ENCODE results near the gene GOLGA8S. TPM values are rescaled to one million over a fixed set of nuclear protein-coding genes. Genes with fewer than 3 reads are reported as not detected.

The GOLGA8S gene
- total RNA-seq, 1 experiment from 2014 or later = 0.15 TPM

- DNase-seq (ENCODE audit: low read depth, low spot score) = no peak
- no peaks in the 10 kb centered on the region for H3K36me3 ChIP-seq (ENCODE audit: control insufficient read depth, insufficient read depth, low read length)
- intact Hi-C loops (cut with micrococcal nuclease; ENCODE audit: unreplicated experiment) (no loop called here), in situ Hi-C loops (cut with HindIII; ENCODE audit: low pct_unique_long_range_greater_than_20kb, low sequenced_read_pairs) (no loop called here)
- no TSS peak for BruUV-seq (replicated peaks)
- no peak overlapping the region for H3K27ac ChIP-seq (ENCODE audit: low read length)
- H3K4me3 ChIP-seq (ENCODE audit: low read depth in 2 of 2, low read length in 2 of 2) = no peak overlapping the region
- no peak for ATAC-seq
- H3K4me1 ChIP-seq (ENCODE audit: control insufficient read depth, insufficient read depth, low read length) = no peaks in the 10 kb centered on the region
- H3K27me3 ChIP-seq (ENCODE audit: control insufficient read depth, insufficient read depth, low read length) = no peaks in the 10 kb centered on the region
- no peak for TF ChIP-seq POLR2AphosphoS5 (IDR thresholded peaks at IDR 0.05; ENCODE audit: low read depth, low read length)
- no peak for TF ChIP-seq SIN3A (IDR thresholded peaks at IDR 0.05; ENCODE audit: borderline replicate concordance, insufficient read depth, low read depth, low read length)
- TF ChIP-seq CTCF (IDR thresholded peaks at IDR 0.05) = no peak
- no peaks in the 10 kb centered on the region for H3K9me3 ChIP-seq (ENCODE audit: control insufficient read depth, insufficient read depth, low read depth, low read length)
- ChIA-PET CTCF (no interaction called here), POLR2A (no interaction called here)
These were observed 33.2 kb downstream of the GOLGA8S start for GRCh38 chr15:23387621-23388190.

GRCh38 chr15:23395030-23395692 is 40.6 kb downstream of the GOLGA8S start:
- no peaks in the 10 kb centered on the region for H3K27me3 ChIP-seq (ENCODE audit: control insufficient read depth, insufficient read depth, low read length)
- ATAC-seq (peak; percentile 53; the same call in 1 of the 2 replicates), DNase-seq (ENCODE audit: low read depth, low spot score) (no peak)
- TF ChIP-seq POLR2AphosphoS5 (IDR thresholded peaks at IDR 0.05; ENCODE audit: low read depth, low read length) (no peak), SIN3A (IDR thresholded peaks at IDR 0.05; ENCODE audit: borderline replicate concordance, insufficient read depth, low read depth, low read length) (no peak), REST (IDR thresholded peaks at IDR 0.05; ENCODE audit: insufficient read depth in 1 of 2, low read depth in 2 of 2, low read length in 1 of 2) (no peak), CTCF (IDR thresholded peaks at IDR 0.05) (no peak), TCF7L2 (IDR thresholded peaks at IDR 0.05; ENCODE audit: low read depth, low read length) (no peak)
- H3K27ac ChIP-seq (ENCODE audit: low read length) = no peak overlapping the region
- no peak overlapping the region for H3K4me3 ChIP-seq (ENCODE audit: low read depth in 2 of 2, low read length in 2 of 2)
- no TSS peak for BruUV-seq (replicated peaks)
- intact Hi-C loops (cut with micrococcal nuclease; ENCODE audit: unreplicated experiment) (no loop called here), in situ Hi-C loops (cut with HindIII; ENCODE audit: low pct_unique_long_range_greater_than_20kb, low sequenced_read_pairs) (no loop called here)
- CTCF ChIA-PET = no interaction called here
- H3K4me1 ChIP-seq (ENCODE audit: control insufficient read depth, insufficient read depth, low read length) = no peaks in the 10 kb centered on the region
- no peaks in the 10 kb centered on the region for H3K9me3 ChIP-seq (ENCODE audit: control insufficient read depth, insufficient read depth, low read depth, low read length)
- POLR2A ChIA-PET = no interaction called here
- no peaks in the 10 kb centered on the region for H3K36me3 ChIP-seq (ENCODE audit: control insufficient read depth, insufficient read depth, low read length)
